Activated B cell treated with CpG ODN at 0.5 μM for 24 hours (primary cell): ENCODE measurements around the gene KDM4B. TPM values are rescaled to one million over a fixed set of nuclear protein-coding genes. Genes with fewer than 3 reads are reported as not detected.

Experiments
- ATAC-seq: fragments of 200-7000 bp; cut with Tn5 transposase; one replicate; pipeline ENCODE4 v1.10.0; 2021; ENCODE audit warnings: low read depth, mild to moderate bottlenecking, moderate library complexity
- CTCF ChIA-PET: fragments of 350-600 bp; sonication (Branson Sonifier 250); formaldehyde crosslinking; loops from one replicate; lab custom pipeline; 2021; ENCODE audit warnings: antibody characterized with exemption; lab: Charles Lee
- POLR2A ChIA-PET: fragments of 350-600 bp; sonication (Branson Sonifier 250); formaldehyde crosslinking; loops from one replicate; lab custom pipeline; 2021; ENCODE audit warnings: antibody characterized with exemption; lab: Charles Lee
- DNase-seq: peaks from one replicate; pipeline ENCODE4 v3.0.0; 2022
- H3K27ac Mint-ChIP-seq: one replicate; pipeline ENCODE4 v1.8.0; 2020; ENCODE audit warnings: mixed read lengths
- H3K27me3 Mint-ChIP-seq: one replicate; pipeline ENCODE4 v1.8.0; 2021; ENCODE audit warnings: mixed read lengths
- H3K36me3 Mint-ChIP-seq: one replicate; pipeline ENCODE4 v1.8.0; 2021; ENCODE audit warnings: low read depth, mixed read lengths
- H3K4me1 Mint-ChIP-seq: one replicate; pipeline ENCODE4 v1.8.0; 2021; ENCODE audit warnings: mixed read lengths
- H3K4me3 Mint-ChIP-seq: one replicate; pipeline ENCODE4 v1.8.0; 2020; ENCODE audit warnings: mild to moderate bottlenecking, mixed read lengths
- H3K9me3 Mint-ChIP-seq: one replicate; pipeline ENCODE4 v1.8.0; 2020; ENCODE audit warnings: mixed read lengths
- intact Hi-C: fragments of 100-400 bp; cut with micrococcal nuclease; formaldehyde crosslinking; loops from one replicate; pipeline ENCODE4 v1.15.1; 2024
- total RNA-seq: library from RNA; stranded (reverse); gene quantifications from 2 replicates; pipeline ENCODE4 v1.2.3, GENCODE V29; 2022
- TF ChIP-seq, protein P1 (sequence below): fragments of 200-600 bp; IDR thresholded peaks from one replicate; pipeline ENCODE4 v1.8.0; 2022; ENCODE audit warnings: antibody characterized with exemption, mild to moderate bottlenecking

Gene KDM4B
- total RNA-seq, 1 donor from 2014 or later = 88.9 TPM

DNA sequence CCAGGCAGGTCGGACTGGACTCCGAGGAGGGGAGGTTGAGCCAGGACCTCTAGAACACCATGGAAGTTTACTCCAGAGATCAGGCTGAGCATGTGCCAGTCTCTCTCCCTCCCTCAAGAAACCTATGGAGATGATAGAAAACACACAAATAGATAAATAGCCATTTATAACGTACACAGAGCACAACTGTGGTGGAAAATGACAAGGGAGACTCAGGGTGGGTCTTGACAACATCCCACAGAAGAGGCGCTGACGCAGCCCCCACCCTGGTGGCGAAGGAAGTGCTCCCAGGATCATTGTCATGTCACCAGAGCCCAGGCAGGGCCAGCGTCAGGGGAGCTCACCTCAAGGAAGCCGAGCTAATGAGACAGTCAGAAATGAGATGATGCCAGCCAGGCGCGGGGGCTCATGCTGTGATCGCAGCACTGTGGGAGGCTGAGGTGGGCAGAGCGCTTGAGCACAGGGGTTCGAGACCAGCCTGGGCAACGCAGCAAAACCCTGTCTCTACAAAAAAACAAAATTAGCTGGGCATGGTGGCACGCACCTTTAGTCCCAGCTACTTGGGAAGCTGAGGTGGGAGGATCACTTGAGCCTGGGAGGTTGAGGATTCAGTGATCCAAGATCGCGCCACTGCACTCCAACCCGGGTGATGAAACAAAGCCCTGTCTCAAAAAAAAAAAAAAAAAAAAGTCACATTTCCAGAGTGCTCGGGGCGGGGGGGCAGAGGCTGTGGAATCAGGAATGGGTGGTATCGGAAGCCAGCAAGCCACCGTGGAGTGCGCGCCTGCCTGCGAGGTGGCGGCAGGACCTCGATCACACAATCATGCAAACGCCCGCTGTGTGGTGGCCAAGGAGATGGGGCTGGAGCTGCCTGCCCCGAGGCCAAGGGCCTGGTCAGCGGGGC lies 178.4 kb downstream of the KDM4B start:
- ChIA-PET CTCF (interaction anchor here (0.6 kb wide), 1 partner anchor 125 kb away, joined by 3 read pairs; no protein-coding TSS in a partner anchor), POLR2A (interaction anchor here (0.6 to 1.4 kb wide), 3 partner anchors 16 to 37 kb away, joined by 3 to 7 read pairs (median 4); no protein-coding TSS in a partner anchor)
- no peak for ATAC-seq
- H3K36me3 Mint-ChIP-seq = peaks cover 68% of the 10 kb centered on the region
- peak overlapping the region; percentile 61 for H3K27ac Mint-ChIP-seq
- H3K27me3 Mint-ChIP-seq = no peaks in the 10 kb centered on the region
- DNase-seq = no peak
- no peak overlapping the region for H3K4me3 Mint-ChIP-seq
- intact Hi-C loops = no loop called here
- H3K4me1 Mint-ChIP-seq = peaks cover 16% of the 10 kb centered on the region
- H3K9me3 Mint-ChIP-seq = no peaks in the 10 kb centered on the region
- TF ChIP-seq, protein P1, sequence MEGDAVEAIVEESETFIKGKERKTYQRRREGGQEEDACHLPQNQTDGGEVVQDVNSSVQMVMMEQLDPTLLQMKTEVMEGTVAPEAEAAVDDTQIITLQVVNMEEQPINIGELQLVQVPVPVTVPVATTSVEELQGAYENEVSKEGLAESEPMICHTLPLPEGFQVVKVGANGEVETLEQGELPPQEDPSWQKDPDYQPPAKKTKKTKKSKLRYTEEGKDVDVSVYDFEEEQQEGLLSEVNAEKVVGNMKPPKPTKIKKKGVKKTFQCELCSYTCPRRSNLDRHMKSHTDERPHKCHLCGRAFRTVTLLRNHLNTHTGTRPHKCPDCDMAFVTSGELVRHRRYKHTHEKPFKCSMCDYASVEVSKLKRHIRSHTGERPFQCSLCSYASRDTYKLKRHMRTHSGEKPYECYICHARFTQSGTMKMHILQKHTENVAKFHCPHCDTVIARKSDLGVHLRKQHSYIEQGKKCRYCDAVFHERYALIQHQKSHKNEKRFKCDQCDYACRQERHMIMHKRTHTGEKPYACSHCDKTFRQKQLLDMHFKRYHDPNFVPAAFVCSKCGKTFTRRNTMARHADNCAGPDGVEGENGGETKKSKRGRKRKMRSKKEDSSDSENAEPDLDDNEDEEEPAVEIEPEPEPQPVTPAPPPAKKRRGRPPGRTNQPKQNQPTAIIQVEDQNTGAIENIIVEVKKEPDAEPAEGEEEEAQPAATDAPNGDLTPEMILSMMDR = no peak

DNA sequence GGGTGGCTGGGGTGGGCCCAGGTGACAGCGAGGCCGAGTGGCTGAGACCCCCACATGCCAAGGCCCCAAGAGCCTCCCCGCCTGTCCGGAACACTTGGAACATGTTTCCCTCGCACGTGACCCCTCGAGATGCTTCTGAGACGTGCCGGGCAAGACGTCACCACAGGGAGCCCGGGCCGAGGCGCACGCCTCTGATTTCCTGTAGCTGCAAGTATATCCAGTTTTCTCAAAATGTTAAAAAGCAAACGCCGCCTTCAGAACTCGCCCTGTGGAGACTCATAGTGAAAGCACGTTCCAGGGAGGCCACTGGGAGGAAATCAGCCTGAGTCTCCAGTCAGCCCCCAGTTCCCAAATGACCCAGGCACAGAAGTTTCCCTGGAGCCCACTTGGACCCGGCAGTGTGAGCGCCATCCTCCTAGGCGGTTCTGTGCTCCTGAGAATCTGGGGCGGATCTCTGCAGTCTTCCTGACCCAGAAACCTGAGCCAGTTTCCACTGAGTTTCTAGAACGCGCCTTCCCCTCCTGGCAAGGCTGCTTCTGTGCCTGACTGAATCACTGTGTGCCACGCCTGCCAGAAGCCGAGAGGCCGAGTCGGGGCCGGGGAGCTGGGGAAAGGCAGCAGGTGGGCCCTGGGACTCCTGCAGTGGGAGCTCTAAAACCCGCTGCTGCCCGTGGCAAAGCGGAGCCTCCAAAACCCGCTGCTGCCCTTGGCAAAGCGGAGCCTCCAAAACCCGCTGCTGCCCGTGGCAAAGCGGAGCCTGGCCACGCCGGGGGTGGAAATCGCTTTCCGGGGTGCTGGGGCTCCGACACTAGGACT lies 179.3 kb downstream of the KDM4B start:
- Mint-ChIP-seq H3K27me3 (no peaks in the 10 kb centered on the region), H3K4me3 (no peak overlapping the region), H3K9me3 (no peaks in the 10 kb centered on the region), H3K27ac (no peak overlapping the region), H3K36me3 (peaks cover 65% of the 10 kb centered on the region), H3K4me1 (peaks cover 8% of the 10 kb centered on the region)
- intact Hi-C loops = no loop called here
- TF ChIP-seq, protein P1 = no peak
- ATAC-seq = no peak
- CTCF ChIA-PET = no interaction called here
- POLR2A ChIA-PET = interaction anchor here (1.4 kb wide), 1 partner anchor 17 kb away, joined by 4 read pairs; no protein-coding TSS in a partner anchor
- no peak for DNase-seq

DNA sequence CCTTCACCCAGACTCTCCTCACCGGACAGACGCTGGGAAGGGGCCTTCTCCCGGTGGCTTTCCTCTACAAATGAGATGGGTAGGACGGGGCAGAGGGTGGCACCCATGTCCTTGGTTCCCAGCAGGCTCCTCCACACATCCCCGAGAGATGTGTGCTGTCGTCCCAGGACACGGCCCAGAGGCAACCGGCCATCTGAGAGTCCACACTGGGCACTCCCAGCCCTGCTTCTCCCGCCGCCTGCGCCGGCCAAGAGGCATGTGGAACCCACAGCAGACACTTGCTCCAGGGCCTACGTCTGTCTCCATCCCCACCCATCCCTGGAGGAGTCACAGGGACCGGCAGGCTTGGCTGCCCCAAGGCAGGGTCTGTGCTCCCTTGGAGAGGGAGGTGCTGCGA lies 179.9 kb downstream of the KDM4B start:
- DNase-seq (no peak), ATAC-seq (no peak)
- Mint-ChIP-seq H3K4me3 (no peak overlapping the region), H3K27ac (no peak overlapping the region), H3K27me3 (no peaks in the 10 kb centered on the region), H3K36me3 (peaks cover 62% of the 10 kb centered on the region), H3K4me1 (peaks cover 8% of the 10 kb centered on the region), H3K9me3 (no peaks in the 10 kb centered on the region)
- ChIA-PET POLR2A (interaction anchor here (1.4 kb wide), 1 partner anchor 17 kb away, joined by 4 read pairs; no protein-coding TSS in a partner anchor), CTCF (no interaction called here)
- intact Hi-C loops = no loop called here
- TF ChIP-seq, protein P1 = no peak

DNA sequence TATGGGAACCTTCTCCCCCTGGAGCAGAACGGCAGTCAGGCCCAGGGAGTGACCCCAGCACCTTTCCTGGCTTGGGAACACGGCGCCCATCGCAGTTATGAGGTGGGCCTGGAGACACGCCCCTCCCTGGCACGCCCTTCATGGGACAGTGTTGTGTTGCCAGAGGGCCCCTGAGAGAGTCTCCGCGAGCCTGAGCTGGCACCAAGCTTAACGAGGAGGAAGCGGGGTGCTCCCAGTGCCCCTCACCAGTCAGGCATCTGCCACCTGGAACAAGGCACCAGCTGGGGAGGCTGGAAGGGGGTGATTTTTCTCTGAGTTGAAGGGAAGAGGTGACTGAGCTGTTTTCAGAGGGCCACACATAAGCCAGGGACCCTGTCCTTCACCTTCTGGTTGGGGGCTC lies 180.6 kb downstream of the KDM4B start:
- Mint-ChIP-seq H3K9me3 (no peaks in the 10 kb centered on the region), H3K4me3 (no peak overlapping the region), H3K27me3 (no peaks in the 10 kb centered on the region), H3K27ac (no peak overlapping the region), H3K36me3 (peaks cover 66% of the 10 kb centered on the region), H3K4me1 (peaks cover 12% of the 10 kb centered on the region)
- no peak for DNase-seq
- intact Hi-C loops = no loop called here
- POLR2A ChIA-PET = interaction anchor here (0.6 kb wide), 1 partner anchor 25 kb away, joined by 3 read pairs; no protein-coding TSS in a partner anchor
- TF ChIP-seq, protein P1 = no peak
- ATAC-seq = no peak
- CTCF ChIA-PET = no interaction called here
